Femur (tissue), 1 donor: ENCODE data around the gene MAT2B.

Experiments used
- DNase-seq: peaks from one replicate; pipeline ENCODE4 v3.0.0-alpha.2; 2017

Gene MAT2B

GRCh38 chr5:163562071-163562470 is 56.7 kb downstream of the MAT2B start:
- no peak for DNase-seq

- no peak for DNase-seq
Observed at GRCh38 chr5:163563112-163563511, 57.7 kb downstream of the MAT2B start.

- no peak for DNase-seq
Observed at GRCh38 chr5:163563880-163564279, 58.5 kb downstream of the MAT2B start.

- peak; percentile 69 for DNase-seq
Observed at GRCh38 chr5:163564321-163564938, 59.0 kb downstream of the MAT2B start.

GRCh38 chr5:163565492-163565891 is 60.1 kb downstream of the MAT2B start:
- peak; percentile 27 for DNase-seq

GRCh38 chr5:163565931-163566608 is 60.7 kb downstream of the MAT2B start:
- DNase-seq = peak; percentile 26

- no peak for DNase-seq
Observed at GRCh38 chr5:163566678-163567077, 61.3 kb downstream of the MAT2B start.

- no peak for DNase-seq
Observed at GRCh38 chr5:163567811-163568210, 62.4 kb downstream of the MAT2B start.
